IPS DF 4.7 (cell line): ENCODE data around the gene TNS1.
A peak's percentile ranks its signal among the peaks of the same experiment; 100 is the strongest.

Experiments
- DNase-seq: peaks from one replicate; pipeline ENCODE4 v3.0.0-alpha.2; 2013; ENCODE audit warnings: low spot score; ENCODE audit errors: extremely low read depth

TNS1 gene

DNA sequence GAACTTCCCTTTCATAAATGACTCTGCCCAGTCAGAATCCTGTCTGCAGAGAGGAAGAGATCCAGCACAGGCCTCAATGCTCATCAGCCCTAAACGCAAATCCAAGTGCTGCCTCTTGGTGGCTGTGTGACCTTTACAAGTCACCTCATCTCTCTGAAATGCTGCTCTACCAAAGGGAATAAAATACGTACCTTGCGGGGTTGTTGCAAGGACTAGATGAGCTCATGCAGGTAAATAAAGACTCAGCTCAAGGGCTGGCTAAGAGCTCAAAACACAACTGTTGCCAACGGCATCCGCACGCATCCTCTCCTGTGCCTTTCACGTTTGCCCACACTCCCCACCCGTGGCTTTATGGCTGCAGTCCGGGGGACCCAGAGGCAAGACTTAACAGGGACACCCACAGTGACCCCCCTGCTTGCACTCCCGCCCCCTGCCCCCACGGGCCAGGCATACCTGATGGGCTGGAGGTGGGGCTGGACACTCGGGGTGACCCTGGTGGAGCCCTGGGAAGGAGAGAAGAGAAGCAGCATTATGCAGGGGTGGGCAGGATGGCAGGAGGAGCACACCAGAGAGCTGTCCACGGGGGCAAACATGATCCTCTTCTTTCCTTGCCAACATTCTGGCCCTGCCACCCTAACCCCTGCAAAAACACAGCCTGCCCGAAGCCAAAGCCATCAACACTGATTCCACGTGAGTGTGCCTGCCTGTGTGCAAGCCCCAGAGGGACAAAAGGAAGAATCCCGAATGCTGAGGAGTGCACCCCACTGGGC is 102.6 kb downstream of the TNS1 start:
- DNase-seq, result no peak

DNA sequence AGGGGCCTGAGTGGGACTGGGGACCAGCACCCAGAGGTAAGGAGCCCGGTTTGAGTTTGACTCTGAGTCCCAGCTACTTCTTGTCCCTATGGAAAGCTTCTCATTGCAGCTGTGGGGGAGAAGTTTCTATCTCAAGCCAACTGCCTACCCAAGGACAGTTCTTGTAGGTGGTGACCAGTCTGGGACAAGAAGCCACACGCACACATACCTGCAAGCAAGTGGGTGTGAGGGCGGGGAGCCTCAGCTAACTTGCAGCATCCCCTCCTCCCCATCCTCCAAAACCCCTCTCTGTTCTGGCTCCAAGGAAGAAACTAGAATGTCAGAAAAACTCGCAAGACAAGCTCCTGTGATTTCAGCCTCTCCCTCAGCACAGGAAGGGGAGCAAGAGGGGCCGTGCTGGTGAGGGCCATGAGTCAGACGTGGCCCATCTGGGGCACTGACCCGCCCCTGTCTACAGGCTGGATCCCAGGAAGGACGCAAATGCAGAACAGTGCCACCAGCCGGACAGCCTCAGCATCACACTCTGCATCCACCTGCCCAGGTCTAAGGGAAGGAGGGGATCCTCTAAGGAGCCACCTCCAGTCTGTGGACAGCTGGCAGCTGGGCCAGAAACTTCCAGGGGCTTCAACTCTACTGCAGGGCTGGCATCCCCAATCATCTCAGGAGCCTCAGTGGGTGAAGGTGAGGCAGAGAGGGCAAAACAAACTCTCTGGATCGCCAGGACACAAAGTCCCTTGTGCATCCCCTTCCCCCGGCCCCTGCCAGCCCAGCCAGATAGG is 103.4 kb downstream of the TNS1 start:
- DNase-seq, result no peak

DNA sequence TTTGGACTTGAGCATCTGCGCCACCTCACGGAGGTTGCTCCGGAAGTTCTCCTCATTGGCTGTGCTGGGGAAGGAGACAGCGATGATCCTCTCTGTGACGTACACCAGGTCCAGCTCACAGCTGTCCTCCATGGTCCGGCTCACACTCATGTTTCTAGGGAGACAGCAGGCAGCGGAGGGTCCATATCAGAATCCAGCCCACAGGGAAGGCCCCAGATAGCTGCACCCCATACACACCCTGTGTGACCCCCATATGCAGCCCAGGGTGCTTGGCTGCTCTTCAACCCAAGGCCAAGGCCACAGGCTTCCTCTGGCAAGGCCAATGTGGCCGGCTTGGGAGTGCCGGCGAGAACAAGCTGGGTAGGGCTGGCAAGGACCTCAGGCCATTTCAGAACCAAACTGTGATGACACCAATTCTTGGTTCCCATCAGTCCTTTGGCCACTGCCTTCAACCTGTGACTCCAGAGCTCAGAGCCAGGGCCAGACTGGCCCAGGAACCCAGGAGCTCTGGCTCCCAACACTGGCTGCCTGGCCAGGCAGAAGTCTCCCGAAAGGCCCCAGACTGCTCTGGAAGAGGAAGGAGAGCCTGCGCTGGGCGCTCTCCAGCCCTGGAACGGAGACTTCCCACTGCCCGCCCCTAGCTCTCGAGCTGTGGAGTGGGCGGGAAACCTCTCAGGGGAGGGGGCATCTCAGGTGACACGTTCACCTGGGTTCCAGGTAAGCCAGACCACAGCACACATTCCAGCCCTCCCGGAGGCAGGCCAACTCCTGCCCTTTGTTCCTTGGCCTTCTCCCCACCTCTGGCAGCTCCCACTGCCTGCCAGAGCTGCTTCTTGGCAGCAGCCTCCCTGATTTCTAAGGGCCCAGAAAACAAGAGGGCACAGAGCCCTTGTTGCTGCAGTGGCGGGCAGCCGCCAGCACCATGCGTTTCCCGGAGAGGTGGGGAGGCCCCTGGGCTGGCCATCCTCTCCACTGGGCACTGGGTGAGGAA is 104.7 kb downstream of the TNS1 start:
- no peak for DNase-seq

DNA sequence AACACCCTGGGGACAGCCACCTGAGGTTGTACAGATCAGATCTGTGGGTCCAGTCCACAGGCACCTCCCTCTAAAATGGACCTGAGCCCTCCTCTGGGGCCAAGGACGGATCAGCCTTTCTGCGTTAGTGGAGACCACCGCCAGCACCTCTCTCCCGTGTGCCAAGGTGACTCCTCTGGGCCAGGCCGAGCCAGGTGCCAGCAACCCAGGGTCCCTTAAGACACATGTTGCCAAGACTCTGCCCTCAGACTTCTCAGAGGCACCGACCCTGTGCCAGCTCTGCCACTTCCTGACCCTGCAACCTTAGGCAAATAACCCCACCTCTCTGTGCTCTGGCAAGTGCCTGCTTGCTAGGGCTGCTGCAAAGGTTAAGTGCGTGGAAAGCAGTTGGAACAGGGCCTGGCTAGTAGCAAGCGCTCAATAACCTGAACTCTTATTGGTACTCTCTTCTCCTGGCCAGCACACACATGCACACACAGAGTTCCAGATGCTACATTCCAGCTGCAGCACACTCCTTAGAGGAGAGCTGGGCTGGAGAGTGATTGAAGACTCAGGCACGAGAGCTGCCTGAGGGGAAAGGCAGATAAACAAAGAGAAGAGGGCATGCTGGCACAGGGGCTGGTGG is 105.6 kb downstream of the TNS1 start:
- DNase-seq, result no peak

DNA sequence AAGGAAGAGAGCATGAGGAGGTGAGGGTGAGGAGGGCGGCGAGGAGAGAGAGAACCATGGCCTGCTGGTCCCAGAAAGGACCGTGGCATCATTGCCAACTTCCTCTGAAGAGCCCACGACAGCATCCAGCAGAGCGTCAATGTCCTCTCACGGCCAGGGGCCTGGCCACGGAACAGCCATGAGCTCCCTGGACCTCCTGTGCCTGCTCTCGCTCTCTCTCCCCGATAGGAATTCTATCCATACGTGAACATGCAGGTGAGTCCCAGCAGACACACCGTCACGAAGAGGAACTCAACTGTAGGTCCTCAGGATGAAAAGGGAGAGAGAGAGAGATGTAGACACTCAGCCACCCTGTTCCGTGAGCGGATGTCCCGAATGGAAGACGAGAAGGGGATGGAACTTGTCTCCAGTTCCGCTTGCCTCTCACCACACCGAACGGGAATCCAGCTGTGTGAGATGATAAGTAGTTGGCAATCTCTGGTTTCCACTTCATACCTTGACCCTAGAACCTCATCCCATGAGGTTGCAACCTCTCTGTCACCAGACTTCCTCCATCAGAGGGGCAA is 107.6 kb downstream of the TNS1 start:
- DNase-seq, result no peak

DNA sequence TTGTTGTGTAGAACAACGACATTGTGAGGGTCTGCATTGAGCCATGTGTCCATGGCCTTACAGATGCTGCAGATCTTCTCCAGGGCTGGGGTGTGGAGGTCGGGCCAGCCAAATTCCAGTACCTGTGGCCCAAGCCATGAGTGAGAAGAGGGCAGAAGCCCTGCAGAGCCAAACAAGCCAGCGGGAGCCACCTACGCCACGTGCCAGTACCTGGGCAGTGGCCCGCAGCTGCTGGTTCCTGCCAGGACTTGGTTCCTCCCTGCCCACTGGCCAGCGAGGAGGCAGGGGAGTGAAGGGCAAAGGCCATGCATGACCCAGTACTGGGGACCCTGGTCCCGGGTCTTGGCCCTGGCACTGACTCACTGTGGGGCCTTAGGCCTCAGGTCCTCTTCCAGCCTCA is 109.4 kb downstream of the TNS1 start:
- DNase-seq, result no peak

DNA sequence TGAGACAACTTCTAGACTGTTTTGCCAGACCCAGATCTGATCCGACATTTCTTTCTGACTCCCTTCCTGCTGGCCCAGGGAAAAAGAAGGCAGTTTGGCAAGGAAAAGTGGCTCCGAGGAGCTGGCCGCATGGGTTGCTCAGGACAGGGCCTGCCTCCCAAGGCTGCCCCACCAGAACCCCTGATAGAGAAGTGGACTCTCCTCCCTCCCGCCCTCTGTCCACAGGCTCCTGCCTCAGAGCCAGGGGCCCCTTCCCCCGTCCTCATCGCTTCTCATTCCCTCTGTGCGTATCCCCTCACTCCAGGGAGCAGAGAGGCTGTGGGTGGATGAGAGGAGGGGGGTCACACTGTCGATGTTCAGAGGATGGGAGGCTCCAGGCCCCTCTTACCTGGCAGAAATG is 110.2 kb downstream of the TNS1 start:
- DNase-seq, result no peak

DNA sequence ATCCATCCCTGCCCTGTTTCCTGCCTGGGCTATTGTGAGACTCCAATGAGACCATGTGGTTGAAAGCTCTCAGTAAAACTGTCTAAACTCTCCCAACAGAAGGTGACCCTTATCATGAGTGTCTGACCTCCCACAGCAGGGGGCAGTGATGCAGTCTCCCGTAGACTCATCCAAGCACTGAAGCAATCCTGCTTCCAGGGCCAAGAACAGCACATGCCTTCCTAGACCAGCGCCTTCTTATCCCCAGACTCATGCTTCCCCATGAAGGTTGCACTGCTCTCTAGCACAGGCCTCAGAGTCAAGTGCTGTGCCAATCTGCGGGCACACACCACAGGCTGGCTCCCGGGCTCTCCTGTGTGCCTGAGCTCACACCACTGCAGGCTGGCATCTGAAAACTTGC is 112.3 kb downstream of the TNS1 start:
- DNase-seq, result no peak

DNA sequence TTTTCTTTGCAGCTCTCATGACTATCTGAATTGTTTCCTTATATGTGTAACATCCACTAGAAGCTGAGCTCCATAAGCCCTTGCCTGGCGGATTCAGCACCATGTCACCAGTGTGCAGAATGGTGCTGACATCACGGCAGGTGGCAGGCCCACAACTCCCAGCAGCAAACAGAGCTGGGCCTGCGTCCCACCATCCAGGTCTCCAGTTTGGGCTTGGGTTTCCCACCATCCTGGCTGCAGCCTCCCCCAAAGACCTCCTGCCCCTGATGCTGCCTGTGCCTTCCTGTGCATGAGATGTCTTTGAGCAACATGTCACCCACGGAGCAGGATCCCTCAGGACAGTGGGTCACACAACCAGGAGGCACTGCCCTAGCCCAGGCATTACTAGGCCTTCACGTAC is 113.1 kb downstream of the TNS1 start:
- no peak for DNase-seq

DNA sequence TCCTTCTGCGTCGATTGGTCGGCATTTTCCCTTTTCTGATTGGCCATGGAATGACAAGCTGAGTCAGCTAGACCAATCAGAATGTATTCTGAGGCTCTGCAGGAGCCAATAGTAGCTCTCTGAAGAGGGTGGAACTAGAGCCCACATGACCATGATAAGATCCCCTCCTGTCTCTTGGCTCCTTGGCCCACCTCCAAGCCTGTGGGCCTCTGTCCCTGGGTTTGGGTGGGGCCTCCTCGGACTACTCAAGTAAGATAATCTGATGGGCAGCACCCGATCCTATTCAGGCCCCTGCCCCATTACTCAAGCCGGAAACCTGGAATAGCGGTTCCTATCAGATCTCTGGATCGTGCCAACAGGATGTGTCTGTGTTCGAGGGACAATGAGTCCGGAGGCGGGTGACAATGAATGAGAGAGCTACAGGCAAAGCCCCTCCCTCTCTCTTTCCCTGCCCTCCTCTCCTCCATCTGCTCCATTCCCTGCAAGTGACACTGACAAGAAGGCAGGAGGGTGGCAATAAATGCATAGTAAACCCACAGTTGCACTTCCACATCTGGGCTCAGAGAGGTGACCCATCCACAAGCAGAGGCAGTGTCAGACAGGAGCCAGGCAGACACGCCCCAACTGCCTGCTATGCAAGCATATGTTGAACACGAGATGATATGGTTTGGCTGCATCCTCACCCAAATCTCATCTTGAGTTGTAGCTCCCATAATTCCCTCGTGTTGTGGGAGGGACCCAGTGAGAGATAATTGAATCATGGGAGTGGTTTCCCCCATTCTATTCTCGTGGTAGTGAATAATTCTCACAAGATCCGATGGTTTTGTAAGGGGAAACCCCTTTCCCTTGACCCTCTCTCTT is 114.7 kb downstream of the TNS1 start:
- DNase-seq, result no peak

DNA sequence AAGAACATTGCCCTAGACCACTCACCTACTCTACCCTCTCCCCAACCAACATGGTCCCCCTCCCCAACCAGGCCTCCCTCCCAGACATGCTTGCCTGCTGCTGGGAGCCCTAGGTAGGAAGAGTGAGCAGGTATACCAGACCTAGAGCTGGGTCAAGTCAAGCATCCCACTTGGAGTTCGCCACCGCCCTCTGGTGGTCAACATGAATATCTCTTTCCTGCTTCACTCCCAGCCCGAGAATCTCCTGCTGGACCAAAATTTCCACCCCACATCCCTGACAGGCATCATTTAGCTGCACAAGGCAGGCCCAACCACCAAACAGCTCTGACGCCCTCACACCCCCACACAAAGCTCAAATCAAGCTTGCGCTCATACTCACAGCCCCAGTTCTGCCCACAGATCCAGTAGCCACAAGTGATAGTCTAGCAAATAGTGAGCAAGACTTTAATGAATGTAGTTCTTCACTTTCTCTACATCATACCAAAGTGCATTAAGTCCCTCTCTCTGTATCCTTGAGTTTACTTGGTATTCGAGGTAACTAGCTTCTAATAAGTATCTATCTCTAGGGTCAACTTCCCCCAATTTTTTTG is 116.0 kb downstream of the TNS1 start:
- peak; percentile 66 for DNase-seq

DNA sequence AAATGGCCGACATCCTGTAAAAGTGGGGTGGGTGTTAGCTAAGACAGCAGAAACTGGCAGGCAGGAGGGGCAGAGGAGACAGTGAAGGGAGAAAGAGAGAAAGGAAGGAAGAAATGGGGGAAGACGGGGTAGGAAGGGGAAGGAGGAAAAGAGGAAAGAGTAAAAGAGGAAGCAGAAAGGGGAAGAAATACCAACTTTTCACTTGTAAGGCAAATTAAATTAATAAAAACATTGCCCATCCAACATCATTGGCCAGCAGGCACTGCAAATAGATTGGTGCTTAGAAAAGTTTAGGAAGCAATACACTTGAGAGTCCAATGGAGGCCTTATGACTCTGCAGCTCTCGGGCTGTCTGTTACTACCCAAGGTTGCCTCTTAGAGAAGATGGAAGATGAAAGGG is 116.7 kb downstream of the TNS1 start:
- no peak for DNase-seq

DNA sequence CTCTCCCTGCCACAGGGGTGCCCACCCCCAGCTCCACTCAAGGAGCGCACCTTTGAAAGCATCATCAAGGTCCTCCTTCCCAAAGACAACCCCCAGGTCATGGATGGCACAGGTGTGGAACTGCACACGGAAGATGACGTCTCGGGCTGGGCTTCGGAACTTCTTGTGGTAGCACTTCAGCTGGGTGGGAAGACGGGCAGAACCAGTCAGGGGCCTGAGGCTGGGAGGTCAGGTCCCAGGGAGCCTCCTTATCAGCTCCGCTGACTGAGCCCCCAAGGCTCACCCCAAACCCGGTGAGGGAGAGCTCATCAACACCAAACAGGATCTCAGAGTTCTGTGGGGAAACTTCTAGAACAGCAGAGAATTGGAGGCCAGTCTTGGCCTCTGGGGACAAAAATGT is 117.8 kb downstream of the TNS1 start:
- no peak for DNase-seq

DNA sequence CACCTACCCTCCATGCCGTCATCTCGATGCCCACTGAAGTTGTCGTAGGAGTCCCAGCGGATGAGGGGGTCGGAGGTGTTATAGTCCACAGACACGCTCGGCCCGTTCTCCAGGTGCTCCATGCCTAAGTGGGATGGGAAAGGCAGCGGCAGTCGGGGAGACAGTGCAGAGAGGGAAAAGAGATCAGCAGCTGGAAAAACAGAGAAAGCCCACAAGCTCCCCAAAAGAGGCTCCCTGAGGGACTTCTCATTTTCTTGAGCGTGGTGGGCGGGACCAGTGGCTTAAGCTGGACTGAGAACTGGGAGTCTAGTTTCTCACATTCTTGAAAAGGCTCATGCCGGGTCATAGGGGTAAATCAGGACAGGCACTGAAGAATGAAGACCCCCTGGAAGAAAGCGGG is 121.9 kb downstream of the TNS1 start:
- no peak for DNase-seq

DNA sequence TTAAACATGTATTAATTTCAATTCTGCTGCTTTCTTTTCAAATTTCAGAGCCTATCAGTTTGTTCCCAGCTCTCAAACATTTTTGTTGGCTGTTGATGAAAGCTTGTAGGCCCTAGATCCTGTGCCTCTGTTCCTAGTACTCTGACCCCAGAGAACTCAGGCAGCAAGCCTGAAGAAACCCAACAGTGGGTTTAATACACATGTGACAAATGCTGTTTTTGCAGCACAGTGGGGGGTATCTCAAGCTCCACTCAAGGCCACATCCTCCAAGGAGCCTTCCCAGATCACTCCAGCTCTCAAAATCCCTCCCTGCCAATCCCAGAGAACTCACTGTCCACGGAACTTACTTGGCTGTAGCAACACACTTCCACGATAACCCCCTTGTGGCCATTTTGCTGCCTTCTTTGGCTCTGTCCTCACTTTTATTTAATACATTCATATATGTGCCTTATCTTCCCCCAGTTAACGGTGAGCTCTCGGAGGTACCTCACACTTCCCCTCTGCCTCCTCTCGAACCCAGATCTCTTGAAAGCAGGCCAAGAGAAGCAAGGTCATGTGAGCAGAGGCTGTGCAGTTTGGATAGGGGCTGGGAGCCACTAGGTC is 122.4 kb downstream of the TNS1 start:
- DNase-seq, result no peak

DNA sequence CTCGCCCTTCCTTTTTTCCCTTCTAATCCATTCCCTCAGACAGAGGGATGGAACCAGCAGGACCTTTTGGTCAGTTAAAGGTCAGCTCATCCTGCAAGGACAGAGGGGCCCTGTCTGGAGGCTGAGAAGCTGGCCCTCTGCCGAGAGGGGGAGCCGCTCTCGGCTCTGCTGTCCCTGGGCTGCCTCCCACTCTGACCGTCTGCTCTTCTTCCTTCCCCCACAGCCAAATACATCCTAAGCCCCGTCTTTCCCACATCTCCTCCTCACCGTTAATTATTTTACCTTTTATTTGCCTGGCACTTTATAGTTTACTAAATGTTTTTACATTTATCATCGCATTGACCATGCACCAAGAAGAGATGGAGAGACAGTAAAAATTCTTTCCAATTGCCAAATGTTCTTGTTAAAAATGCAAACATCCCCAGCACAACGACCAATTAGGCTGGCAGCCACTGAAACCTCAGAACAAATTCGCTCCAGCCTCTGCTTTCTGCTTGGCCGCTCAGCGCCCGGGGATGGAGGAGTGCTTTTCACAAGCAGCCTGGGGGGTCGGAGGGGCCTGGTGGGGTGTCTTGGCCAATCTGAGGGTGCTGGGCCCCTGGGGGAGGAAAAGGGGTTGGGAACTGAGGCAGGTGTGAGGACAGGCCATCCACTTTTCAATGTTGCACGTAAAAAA is 123.7 kb downstream of the TNS1 start:
- no peak for DNase-seq

DNA sequence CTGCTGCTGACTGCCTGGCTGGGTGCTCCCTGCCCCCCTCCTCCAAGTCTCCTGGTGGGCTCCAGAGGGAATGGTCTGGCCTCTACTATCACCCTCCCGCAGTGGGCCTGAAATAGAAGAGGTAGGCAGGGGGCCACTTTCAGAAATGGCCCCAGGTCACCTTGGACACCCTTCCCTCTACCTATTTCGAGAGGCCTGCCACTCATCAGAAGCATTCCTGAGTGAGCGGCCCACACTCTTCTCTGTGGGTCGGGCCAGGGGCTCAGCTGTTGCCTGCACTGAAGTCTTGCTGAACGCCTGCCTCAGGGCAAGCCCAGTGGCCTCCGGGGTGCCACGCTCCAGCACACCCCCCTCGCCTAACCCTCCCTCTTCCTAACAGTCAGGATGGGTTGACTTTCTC is 124.9 kb downstream of the TNS1 start:
- DNase-seq, result no peak

DNA sequence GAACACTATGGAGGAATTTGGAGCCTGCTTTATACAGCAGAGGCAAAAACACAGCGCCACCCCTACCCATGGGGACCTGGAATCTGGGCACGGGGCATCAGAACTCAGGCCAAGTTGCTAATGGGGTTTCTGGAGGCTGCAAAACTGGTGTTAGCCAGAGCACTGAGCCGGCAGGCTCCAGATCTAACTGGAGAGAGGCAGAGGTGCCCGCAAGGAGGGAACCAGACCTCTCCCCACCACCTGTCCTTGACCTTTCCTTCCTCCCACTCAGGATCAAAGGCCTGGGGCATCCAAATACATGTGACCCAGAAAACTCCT is 126.6 kb downstream of the TNS1 start:
- DNase-seq, result no peak
